Smooth muscle cell (in vitro differentiated cells): Measurements from ENCODE around the gene PIP5K1B. TPM values are rescaled to one million over a fixed set of nuclear protein-coding genes. Genes with fewer than 3 reads are reported as not detected.

Experiments used
- DNase-seq: peaks from one replicate; lab custom pipeline; 2025; ENCODE audit not compliant: unreplicated experiment; lab: John Stamatoyannopoulos, UW
- H2AFZ ChIP-seq: fragments of 200-600 bp; sonication (generic); 2 replicates; pipeline ENCODE4 v1.6.0; 2016; ENCODE audit warnings: antibody characterized with exemption, low read depth, mild to moderate bottlenecking
- H3F3A ChIP-seq: fragments of 200-600 bp; sonication (generic); 2 replicates; pipeline ENCODE4 v1.6.0; 2017; ENCODE audit warnings: antibody characterized with exemption, low read depth
- H3K27ac ChIP-seq: fragments of 200-600 bp; sonication (generic); 2 replicates; pipeline ENCODE4 v1.5.1; 2016; ENCODE audit warnings: low read depth, mild to moderate bottlenecking
- H3K27me3 ChIP-seq: fragments of 200-600 bp; sonication (generic); 2 replicates; pipeline ENCODE4 v1.6.1; 2016; ENCODE audit warnings: low read depth, mild to moderate bottlenecking
- H3K36me3 ChIP-seq: fragments of 200-600 bp; sonication (generic); 2 replicates; pipeline ENCODE4 v1.5.1; 2016; ENCODE audit warnings: low read depth
- H3K4me1 ChIP-seq: fragments of 200-600 bp; sonication (generic); 2 replicates; pipeline ENCODE4 v1.5.1; 2016; ENCODE audit warnings: low read depth
- H3K4me2 ChIP-seq: fragments of 200-600 bp; sonication (generic); 2 replicates; pipeline ENCODE4 v1.6.0; 2016; ENCODE audit warnings: mild to moderate bottlenecking
- H3K4me3 ChIP-seq: fragments of 200-600 bp; sonication (generic); 2 replicates; pipeline ENCODE4 v1.5.1; 2016; ENCODE audit warnings: mild to moderate bottlenecking
- H3K79me2 ChIP-seq: fragments of 200-600 bp; sonication (generic); 2 replicates; pipeline ENCODE4 v1.6.0; 2016; ENCODE audit warnings: low read depth, mild to moderate bottlenecking
- H3K9ac ChIP-seq: fragments of 200-600 bp; sonication (generic); 2 replicates; pipeline ENCODE4 v1.6.0; 2016; ENCODE audit warnings: low read depth
- H3K9me3 ChIP-seq: fragments of 200-600 bp; sonication (generic); replicated peaks from 2 replicates; pipeline ENCODE4 v1.5.1; 2016; ENCODE audit warnings: low read depth
- H4K20me1 ChIP-seq: fragments of 200-600 bp; sonication (generic); 2 replicates; pipeline ENCODE4 v1.6.0; 2016; ENCODE audit warnings: low read depth
- WGBS: methylation state at CpG from one replicate; pipeline ENCODE4 v1.1.7; 2016; ENCODE audit warnings: low lambda C conversion rate; 5-methylcytosine and 5-hydroxymethylcytosine counted together
- polyA plus RNA-seq: library from polyadenylated mRNA; unstranded; fragments of >200 nt; fragmentation: Nextera tagmentation; extraction: Ambion mirVana; gene quantifications from 2 replicates; pipeline ENCODE4 v1.2.1, GENCODE V29; 2016
- small RNA-seq: library from RNA; depleted of rRNA; stranded (forward); fragments of <200 nt; gene quantifications from one replicate; pipeline ENCODE3, GENCODE V24; 2014
- total RNA-seq: library from RNA; depleted of rRNA; stranded (reverse); fragments of >200 nt; gene quantifications from 2 replicates; pipeline ENCODE4 v1.2.3, GENCODE V29; 2014
- TF ChIP-seq, protein P1 (sequence below): fragments of 200-600 bp; sonication (generic); IDR thresholded peaks from 2 replicates; pipeline ENCODE4 v1.5.1; 2017; ENCODE audit warnings: borderline replicate concordance, mild to moderate bottlenecking, antibody characterized with exemption; ENCODE audit not compliant: insufficient read depth, poor library complexity, severe bottlenecking

The PIP5K1B gene
- total and polyA plus RNA-seq, 2 experiments from 2014 or later, result not detected

DNA sequence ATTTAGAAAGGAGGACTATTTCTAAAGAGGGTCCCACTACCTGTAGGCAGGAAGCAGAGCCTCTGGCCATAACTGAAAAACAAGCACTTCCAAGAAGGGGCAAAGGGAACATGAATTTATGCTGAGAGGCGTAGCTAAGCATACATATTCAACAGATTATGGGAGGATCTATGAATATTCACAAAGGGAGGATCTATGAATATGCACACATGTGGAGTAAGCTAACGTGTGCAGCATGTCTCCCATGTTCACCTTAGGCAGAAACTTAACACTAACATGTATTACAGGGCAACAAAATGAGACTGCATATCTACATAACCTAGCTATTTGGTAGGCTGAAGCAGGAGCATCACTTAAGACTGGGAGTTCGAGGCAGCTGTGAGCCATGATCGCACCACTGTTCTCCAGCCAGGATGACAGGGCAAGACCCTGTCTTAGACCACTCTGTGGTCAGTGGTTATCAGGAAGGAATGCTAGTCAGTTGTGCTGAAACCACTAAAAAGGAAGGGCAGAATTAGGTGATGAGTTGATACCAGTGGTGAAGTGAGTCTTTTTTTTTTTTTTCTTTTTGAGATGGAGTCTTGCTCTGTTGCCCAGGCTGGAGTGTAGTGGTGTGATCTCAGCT lies 351.3 kb downstream of the PIP5K1B start:
- DNase-seq, result no peak
- Histone ChIP-seq H3K9ac (no peak overlapping the region), H3K79me2 (no peaks in the 10 kb centered on the region), H4K20me1 (no peaks in the 10 kb centered on the region), H3K9me3 (no peaks in the 10 kb centered on the region), H3K4me3 (no peak overlapping the region), H3K27me3 (no peaks in the 10 kb centered on the region), H3K4me1 (no peaks in the 10 kb centered on the region), H2AFZ (no peak overlapping the region), H3K4me2 (no peak overlapping the region), H3F3A (no peaks in the 10 kb centered on the region), H3K27ac (no peak overlapping the region), H3K36me3 (no peaks in the 10 kb centered on the region)
- WGBS, result 86% methylated on average over 4 of the region's 4 CpGs
- TF ChIP-seq, protein P1, sequence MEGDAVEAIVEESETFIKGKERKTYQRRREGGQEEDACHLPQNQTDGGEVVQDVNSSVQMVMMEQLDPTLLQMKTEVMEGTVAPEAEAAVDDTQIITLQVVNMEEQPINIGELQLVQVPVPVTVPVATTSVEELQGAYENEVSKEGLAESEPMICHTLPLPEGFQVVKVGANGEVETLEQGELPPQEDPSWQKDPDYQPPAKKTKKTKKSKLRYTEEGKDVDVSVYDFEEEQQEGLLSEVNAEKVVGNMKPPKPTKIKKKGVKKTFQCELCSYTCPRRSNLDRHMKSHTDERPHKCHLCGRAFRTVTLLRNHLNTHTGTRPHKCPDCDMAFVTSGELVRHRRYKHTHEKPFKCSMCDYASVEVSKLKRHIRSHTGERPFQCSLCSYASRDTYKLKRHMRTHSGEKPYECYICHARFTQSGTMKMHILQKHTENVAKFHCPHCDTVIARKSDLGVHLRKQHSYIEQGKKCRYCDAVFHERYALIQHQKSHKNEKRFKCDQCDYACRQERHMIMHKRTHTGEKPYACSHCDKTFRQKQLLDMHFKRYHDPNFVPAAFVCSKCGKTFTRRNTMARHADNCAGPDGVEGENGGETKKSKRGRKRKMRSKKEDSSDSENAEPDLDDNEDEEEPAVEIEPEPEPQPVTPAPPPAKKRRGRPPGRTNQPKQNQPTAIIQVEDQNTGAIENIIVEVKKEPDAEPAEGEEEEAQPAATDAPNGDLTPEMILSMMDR, result no peak

DNA sequence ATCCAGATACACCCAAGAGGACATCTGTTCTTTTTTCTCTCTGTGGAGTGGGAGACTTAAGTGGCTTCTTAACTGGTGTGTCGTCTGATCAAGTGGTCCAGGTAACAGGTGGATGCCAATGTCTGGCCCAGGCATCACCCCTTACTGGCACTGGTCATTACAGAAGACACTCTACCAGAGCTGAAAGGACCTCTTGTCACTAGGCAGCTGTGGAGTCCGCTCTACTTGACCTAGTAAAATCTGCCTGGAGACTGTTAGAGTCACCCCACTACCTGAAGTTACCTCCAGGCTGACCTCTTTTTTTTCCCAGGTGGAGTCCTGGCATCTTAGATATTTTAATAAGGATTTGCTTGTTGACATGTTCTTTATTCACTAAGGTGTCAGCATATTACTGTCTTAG lies 353.1 kb downstream of the PIP5K1B start:
- Histone ChIP-seq H3K4me3 (no peak overlapping the region), H3K4me2 (no peak overlapping the region), H3K27me3 (no peaks in the 10 kb centered on the region), H2AFZ (no peak overlapping the region), H3K9me3 (no peaks in the 10 kb centered on the region), H3K4me1 (no peaks in the 10 kb centered on the region), H3K36me3 (no peaks in the 10 kb centered on the region), H3K79me2 (no peaks in the 10 kb centered on the region), H3F3A (no peaks in the 10 kb centered on the region), H4K20me1 (no peaks in the 10 kb centered on the region), H3K9ac (no peak overlapping the region), H3K27ac (no peak overlapping the region)
- DNase-seq, result no peak
- 95% methylated on average over 2 of the region's 2 CpGs for WGBS
- TF ChIP-seq, protein P1, result no peak

Small RNA genes within 50 kb of the gene (small RNA-seq; reads per million reads assigned to genes)
- gene RNU6-820P, result not detected

Other genes with a start within 250 kb of the PIP5K1B start
- gene TMEM252, start 164.4 kb upstream of the PIP5K1B start, total RNA-seq, result not detected in 2 replicates
- gene TMEM252, start 164.4 kb upstream of the PIP5K1B start, polyA plus RNA-seq, result not detected in 2 replicates